ENCODE data around the gene C2CD3.
"Not testable (repeated sequence)": the region's sequence is repeated elsewhere in the genome, so short reads cannot be mapped to it uniquely, and the experiment has no call there.

The C2CD3 gene

DNA sequence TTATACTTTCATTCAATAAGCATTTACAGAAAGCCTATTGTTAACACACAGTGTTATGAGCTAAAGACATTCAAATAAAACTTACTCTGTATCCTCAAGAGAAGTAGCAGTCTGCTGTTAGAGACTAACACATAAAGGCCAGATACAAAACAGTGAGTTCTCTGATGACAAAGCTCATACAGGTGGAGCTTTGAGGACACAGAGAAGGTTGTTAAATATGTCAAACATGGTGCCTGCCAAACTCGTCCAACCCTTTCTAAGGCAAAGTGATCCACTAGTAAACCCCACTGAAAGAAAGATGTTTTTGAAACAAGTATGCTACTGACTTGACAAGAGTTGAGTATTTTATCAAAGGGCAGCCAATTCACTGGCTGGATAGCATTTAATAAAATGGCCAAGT is 70.1 kb downstream of the C2CD3 start:
- no peak overlapping the region for H3K27ac Mint-ChIP-seq
- no peak for ATAC-seq
- H3K4me3 Mint-ChIP-seq = no peak overlapping the region
- H3K27me3 Mint-ChIP-seq = no peaks in the 10 kb centered on the region
- H3K36me3 Mint-ChIP-seq = peaks cover 84% of the 10 kb centered on the region
- H3K4me1 Mint-ChIP-seq = peaks cover 7% of the 10 kb centered on the region
- no peaks in the 10 kb centered on the region for H3K9me3 Mint-ChIP-seq

DNA sequence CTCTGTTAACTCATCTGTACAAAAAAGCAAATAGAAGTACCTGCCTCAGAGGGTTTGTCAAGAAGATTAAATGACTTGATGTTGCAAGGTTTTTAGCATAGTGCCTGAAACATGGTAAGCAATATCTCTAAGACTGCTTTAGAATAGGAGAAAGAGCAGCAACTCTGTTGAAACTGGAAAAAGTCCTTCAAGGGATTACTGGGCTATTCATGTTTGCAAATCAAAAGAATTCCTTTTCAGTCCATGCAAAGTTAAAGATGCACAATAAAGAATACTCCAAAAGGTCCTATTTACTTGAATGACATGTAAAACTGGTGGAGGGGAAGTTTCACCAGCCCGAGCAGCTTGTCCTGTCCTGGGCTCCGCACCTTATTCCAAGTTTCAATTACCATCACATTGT is 70.6 kb downstream of the C2CD3 start:
- ATAC-seq = no peak

DNA sequence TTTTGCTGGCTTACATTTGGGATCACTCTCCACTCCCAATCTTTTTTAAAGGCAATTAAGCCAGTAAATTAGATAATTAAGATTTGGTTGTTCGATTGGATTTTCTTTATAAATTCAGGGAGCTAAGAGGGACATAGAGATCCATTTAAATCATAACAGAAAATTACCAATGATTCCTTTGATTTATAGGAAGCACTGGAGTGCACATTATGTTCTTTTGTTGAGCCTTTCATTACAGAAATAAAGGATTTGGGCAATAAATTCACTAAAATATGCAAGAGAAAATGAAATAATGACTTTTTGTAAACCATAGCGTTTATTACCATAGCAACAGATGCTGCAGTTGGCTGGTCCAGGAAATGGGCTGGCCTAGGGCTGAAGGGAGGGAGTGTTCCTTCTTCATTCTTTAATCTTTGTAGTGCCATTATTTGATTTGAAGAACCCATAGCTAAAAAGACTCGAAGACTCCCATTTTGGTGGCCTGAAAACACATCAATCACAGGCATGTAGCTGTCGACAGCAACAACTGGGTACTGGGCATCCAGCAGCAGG is 73.0 kb downstream of the C2CD3 start:
- Mint-ChIP-seq H3K9me3 (no peaks in the 10 kb centered on the region), H3K4me3 (no peak overlapping the region), H3K36me3 (peaks cover 67% of the 10 kb centered on the region), H3K27me3 (no peaks in the 10 kb centered on the region), H3K27ac (no peak overlapping the region), H3K4me1 (peaks cover 7% of the 10 kb centered on the region)
- no peak for ATAC-seq

More for the DNA sequence above, 70.6 kb downstream of the C2CD3 start:
- H3K4me1 Mint-ChIP-seq = peaks cover 7% of the 10 kb centered on the region
- no peaks in the 10 kb centered on the region for H3K27me3 Mint-ChIP-seq
- no peak overlapping the region for H3K27ac Mint-ChIP-seq
- H3K4me3 Mint-ChIP-seq = no peak overlapping the region
- H3K36me3 Mint-ChIP-seq = peaks cover 80% of the 10 kb centered on the region
- H3K9me3 Mint-ChIP-seq = no peaks in the 10 kb centered on the region

DNA sequence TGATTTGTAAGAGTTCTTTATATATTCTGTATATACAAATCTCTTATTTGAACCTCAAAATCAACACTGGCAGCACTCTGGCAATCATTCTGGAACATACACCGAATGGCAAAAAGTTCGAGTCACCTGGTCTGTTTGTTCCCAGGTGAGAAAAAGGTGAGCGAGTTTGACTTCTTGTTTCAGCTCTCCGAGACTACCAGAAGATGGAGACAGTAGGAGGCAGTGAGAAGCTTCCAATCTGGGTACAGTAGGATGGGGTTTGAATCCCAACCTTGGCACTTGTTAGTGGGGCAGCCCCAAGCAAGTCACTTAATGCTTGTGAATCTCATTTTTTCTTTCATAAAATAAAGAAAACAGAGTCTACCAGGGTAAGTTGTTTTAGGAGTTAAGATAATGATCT is 76.4 kb downstream of the C2CD3 start:
- no peak for ATAC-seq
- H3K36me3 Mint-ChIP-seq = peaks cover 45% of the 10 kb centered on the region
- no peak overlapping the region for H3K4me3 Mint-ChIP-seq
- H3K9me3 Mint-ChIP-seq = no peaks in the 10 kb centered on the region
- no peaks in the 10 kb centered on the region for H3K27me3 Mint-ChIP-seq
- H3K4me1 Mint-ChIP-seq = peaks cover 7% of the 10 kb centered on the region
- no peak overlapping the region for H3K27ac Mint-ChIP-seq

DNA sequence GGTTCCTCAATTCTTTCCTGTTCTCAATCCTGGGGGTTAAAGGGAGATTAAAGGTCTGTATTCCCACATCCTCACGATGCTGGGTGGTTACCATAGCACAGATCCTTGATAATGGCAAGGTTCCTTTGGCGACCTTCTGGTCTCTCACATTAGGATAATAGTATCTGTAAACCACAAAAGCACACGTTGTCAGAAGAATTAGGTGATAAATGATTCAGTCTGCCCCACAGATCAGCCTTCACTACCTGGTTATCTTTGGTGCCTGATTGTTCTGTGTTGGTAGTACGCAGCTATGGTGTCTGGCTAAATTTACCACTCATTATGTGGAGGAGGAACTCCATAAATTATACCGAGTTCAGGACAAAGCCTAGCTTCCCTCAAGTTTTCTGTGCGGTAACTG is 78.4 kb downstream of the C2CD3 start:
- Mint-ChIP-seq H3K9me3 (no peaks in the 10 kb centered on the region), H3K4me3 (no peak overlapping the region), H3K27ac (no peak overlapping the region), H3K27me3 (no peaks in the 10 kb centered on the region), H3K36me3 (peaks cover 32% of the 10 kb centered on the region), H3K4me1 (no peaks in the 10 kb centered on the region)
- ATAC-seq = no peak

DNA sequence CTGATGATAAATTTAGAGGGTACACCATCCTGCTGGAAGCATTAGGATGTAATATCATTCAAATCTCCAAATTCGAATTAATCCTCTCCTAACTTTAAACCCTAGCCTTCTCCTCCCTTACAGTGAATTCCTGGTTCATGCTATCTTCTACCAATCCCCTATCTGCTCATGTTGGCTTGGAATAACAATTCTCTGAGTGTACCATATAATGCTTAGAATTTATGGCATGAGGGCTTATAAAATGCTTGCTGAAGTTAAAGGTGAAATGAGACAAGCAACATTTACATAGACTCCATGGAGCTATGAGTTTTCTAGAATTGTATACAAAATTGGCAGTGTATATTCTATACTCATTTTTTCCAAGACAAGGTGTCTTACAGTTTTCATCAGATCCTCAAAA is 79.3 kb downstream of the C2CD3 start:
- Mint-ChIP-seq H3K36me3 (peaks cover 34% of the 10 kb centered on the region), H3K9me3 (no peaks in the 10 kb centered on the region), H3K4me1 (no peaks in the 10 kb centered on the region), H3K4me3 (no peak overlapping the region), H3K27me3 (no peaks in the 10 kb centered on the region), H3K27ac (no peak overlapping the region)
- no peak for ATAC-seq

DNA sequence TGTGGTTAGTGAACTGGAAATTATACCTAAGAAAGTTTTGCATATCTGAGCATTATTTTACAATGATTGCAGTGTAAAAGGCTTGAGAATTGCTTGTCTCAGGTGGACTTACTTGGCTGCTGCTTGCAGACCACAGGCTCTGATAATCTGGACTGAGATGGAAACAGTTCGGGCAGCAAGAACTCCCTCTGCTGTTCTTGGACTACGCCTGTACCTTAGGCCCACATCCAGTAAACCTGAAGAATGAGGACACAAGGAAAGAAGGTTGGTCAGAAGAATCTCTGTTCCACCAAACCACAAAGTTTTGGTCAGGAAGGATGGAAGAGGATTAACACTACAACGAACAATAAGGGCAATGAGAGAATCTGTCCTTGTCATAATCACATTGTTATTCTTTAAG is 80.1 kb downstream of the C2CD3 start:
- no peaks in the 10 kb centered on the region for H3K27me3 Mint-ChIP-seq
- H3K4me3 Mint-ChIP-seq = no peak overlapping the region
- no peak for ATAC-seq
- peaks cover 36% of the 10 kb centered on the region for H3K36me3 Mint-ChIP-seq
- H3K9me3 Mint-ChIP-seq = no peaks in the 10 kb centered on the region
- H3K4me1 Mint-ChIP-seq = no peaks in the 10 kb centered on the region
- no peak overlapping the region for H3K27ac Mint-ChIP-seq

DNA sequence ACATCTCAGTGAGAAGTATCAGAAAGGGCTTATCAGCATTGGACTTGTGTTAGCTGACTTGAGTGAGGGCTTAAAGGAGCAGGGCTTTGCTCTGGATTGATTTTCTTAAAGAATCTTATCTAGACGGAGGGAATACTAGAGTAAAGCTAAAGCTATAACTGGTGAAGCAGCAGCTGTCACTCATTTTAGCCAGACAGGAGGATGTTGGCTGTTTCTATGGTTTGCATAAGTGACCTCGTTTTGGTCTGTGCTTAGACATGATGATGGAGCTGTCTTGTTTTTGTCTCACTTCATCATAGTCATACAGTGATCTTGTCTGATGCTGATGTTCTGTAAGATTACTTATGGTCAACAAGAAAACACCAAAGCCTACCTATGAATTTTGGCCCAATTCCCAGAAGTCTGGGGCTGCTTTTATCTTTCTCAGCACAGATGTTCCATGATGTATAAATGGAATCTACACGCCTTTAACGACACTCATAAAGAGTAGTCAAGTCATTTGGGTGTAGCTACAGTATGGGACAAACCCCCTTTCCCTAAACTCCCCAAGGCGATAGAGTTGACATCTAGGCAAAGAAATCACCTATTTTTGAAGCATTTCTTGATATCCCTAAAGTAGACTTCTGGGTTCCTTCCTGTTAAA is 84.4 kb downstream of the C2CD3 start:
- ATAC-seq = no peak
- Mint-ChIP-seq H3K4me1 (no peaks in the 10 kb centered on the region), H3K27me3 (no peaks in the 10 kb centered on the region), H3K9me3 (no peaks in the 10 kb centered on the region), H3K27ac (no peak overlapping the region), H3K4me3 (no peak overlapping the region), H3K36me3 (peaks cover 65% of the 10 kb centered on the region)

DNA sequence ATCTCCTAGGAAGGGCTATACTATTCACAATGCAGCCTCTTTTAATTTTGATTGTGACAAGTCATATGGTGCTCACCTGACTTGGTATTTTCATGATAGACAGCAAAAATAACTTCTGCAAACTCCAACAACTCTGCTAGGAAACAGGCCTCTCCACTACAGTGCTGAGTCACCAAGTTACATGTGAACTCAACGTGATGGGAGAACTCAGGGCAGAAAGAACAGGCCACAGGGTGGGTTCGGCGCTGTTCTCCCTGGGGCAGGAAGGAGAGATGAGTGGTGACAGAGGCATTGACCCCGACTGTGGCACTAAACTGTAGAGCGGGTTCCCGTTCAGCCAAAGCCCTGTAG is 85.3 kb downstream of the C2CD3 start:
- peak overlapping the region; percentile 28 for H3K27ac Mint-ChIP-seq
- H3K36me3 Mint-ChIP-seq = peaks cover 66% of the 10 kb centered on the region
- H3K9me3 Mint-ChIP-seq = no peaks in the 10 kb centered on the region
- no peak overlapping the region for H3K4me3 Mint-ChIP-seq
- no peaks in the 10 kb centered on the region for H3K4me1 Mint-ChIP-seq
- H3K27me3 Mint-ChIP-seq = no peaks in the 10 kb centered on the region
- no peak for ATAC-seq

DNA sequence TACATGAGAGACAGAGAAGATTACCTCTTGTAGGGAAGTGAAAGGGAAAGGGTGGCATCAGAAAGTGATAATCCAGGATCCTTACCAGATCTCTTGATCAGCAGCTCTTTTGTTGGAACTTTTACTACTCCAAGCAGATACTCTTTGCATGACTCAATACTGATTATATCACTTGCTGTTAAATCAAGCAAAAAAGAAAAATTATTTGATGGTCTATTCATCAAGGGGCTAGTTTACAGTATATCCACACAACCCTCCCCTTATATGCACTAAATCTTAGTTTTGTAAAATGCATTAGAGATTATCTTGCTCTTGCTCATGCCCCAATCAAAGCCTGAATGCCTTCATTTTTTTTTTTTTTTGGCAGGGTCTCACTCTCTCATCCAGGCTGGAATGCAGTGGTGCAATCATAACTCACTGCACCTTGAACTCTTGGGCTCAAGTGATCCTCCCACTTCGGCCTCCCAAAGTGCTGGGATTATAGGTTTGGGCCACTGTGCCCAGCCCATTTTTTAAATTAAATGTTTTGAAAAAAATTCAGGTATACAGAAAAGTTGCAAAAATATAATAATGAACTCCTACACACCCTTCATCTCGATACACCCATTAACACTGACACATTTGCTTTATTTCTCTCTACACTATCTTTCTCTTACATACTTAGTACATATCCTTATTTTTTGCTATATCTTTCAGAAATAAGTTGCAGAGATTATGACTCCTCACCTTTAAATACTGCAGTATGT is 85.8 kb downstream of the C2CD3 start:
- no peak for ATAC-seq
- Mint-ChIP-seq H3K4me3 (no peak overlapping the region), H3K27me3 (no peaks in the 10 kb centered on the region), H3K9me3 (no peaks in the 10 kb centered on the region), H3K4me1 (no peaks in the 10 kb centered on the region), H3K36me3 (peaks cover 66% of the 10 kb centered on the region), H3K27ac (peak overlapping the region; percentile 28)

DNA sequence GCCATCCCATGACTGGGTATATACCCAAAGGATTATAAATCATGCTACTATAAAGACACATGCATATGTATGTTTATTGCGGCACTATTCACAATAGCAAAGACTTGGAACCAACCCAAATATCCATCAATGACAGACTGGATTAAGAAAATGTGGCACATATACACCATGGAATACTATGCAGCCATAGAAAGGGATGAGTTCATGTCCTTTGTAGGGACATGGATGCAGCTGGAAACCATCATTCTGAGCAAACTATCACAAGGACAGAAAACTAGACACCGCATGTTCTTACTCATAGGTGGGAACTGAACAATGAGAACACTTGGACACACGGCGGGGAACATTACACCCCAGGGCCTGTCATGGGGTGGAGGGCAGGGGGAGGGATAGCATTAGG is 86.9 kb downstream of the C2CD3 start:
- peaks cover 67% of the 10 kb centered on the region for H3K36me3 Mint-ChIP-seq
- H3K9me3 Mint-ChIP-seq, H3K4me3 Mint-ChIP-seq, H3K27ac Mint-ChIP-seq, H3K27me3 Mint-ChIP-seq, ATAC-seq, H3K4me1 Mint-ChIP-seq: not testable (repeated sequence)

DNA sequence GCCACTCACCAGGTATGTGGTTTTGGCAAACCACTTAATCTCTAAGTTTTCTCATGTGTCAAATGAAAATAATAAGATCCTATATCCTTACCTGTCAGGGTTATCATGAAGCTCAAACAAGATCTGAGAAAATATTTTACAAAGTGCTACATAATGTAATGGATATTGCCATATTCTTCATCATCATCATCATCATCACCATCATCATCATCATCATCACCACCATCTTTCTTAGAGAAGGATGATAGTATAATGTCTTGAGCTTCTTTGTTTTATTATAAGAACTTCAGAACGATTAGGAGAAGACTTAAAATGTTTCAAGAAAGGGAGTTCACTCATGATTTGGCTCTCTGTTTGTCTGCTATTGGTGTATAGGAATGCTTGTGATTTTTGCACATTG is 89.4 kb downstream of the C2CD3 start:
- no peaks in the 10 kb centered on the region for H3K9me3 Mint-ChIP-seq
- no peak overlapping the region for H3K4me3 Mint-ChIP-seq
- ATAC-seq = no peak
- H3K27ac Mint-ChIP-seq = no peak overlapping the region
- no peaks in the 10 kb centered on the region for H3K27me3 Mint-ChIP-seq
- H3K36me3 Mint-ChIP-seq = peaks cover 72% of the 10 kb centered on the region
- H3K4me1 Mint-ChIP-seq = no peaks in the 10 kb centered on the region

DNA sequence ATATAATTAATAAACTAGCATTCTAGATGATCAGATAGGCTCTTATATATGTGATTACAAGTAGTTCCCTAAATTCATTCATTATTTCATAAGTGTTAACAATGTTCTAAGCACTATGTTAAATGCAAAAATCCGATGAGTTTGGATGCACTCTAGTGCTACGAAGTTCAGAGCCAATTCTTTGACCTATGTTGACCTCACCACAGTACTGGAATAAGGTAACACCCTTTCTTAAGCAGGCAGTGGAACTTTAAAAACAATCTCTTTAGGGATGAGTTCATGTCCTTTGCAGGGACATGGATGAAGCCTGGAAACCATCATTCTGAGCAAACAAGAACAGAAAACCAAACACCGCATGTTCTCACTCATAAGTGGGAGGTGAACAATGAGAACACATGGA is 93.6 kb downstream of the C2CD3 start:
- Mint-ChIP-seq H3K27me3 (no peaks in the 10 kb centered on the region), H3K9me3 (no peaks in the 10 kb centered on the region), H3K4me1 (peaks cover 7% of the 10 kb centered on the region), H3K27ac (no peak overlapping the region), H3K36me3 (peaks cover 60% of the 10 kb centered on the region), H3K4me3 (no peak overlapping the region)
- no peak for ATAC-seq

DNA sequence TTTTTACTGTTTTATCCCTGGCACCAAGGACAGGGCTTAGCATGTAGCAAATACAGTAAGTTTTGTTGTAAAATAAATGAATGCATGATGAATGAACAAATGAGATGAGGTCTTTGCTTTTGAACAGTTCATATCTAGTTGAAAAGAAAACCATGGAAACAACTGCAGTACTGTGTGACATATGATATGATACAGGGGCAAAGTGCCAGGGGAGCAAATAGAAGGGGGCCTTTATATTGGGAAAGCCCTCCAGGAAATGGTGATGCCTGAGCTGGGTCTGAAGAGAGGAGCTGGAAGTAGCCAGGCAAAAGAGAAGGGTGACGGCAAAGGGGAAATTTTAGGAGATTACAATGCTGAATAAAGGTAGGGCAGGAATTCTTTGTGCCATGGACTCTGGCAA is 98.1 kb downstream of the C2CD3 start:
- ATAC-seq = no peak
- Mint-ChIP-seq H3K27me3 (no peaks in the 10 kb centered on the region), H3K4me3 (no peak overlapping the region), H3K36me3 (peaks cover 53% of the 10 kb centered on the region), H3K4me1 (peaks cover 9% of the 10 kb centered on the region), H3K27ac (no peak overlapping the region), H3K9me3 (no peaks in the 10 kb centered on the region)

DNA sequence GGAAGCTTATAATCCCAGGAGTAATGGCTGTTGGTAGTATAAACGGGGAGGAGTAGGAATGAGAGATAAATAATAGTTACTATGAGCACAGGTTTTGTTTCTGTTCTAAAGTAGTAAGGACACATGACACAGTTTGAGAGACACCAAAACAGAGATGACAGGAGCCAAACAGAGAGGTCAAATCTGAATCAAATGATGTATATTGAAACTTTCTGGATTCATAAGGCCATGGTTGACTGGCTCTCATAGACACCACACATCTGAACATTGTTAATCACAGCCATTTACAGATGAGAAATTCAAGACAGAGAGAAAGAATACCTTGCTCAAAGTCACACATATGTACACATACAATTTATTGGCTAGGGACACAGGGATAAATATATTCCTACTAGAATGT is 98.5 kb downstream of the C2CD3 start:
- Mint-ChIP-seq H3K36me3 (peaks cover 51% of the 10 kb centered on the region), H3K27me3 (no peaks in the 10 kb centered on the region), H3K4me3 (no peak overlapping the region), H3K4me1 (peaks cover 9% of the 10 kb centered on the region), H3K9me3 (no peaks in the 10 kb centered on the region), H3K27ac (no peak overlapping the region)
- no peak for ATAC-seq

Data from stimulated activated memory B cell treated with anti-CD40 and anti-IgM and Interleukin-4, amounts not matched to agents 10 μg/mL and 1 μg/mL and 100 μg/mL, for 72 hours (primary cell).